ENCODE measurements around the gene GIGYF2.

- TF ChIP-seq, protein P1, sequence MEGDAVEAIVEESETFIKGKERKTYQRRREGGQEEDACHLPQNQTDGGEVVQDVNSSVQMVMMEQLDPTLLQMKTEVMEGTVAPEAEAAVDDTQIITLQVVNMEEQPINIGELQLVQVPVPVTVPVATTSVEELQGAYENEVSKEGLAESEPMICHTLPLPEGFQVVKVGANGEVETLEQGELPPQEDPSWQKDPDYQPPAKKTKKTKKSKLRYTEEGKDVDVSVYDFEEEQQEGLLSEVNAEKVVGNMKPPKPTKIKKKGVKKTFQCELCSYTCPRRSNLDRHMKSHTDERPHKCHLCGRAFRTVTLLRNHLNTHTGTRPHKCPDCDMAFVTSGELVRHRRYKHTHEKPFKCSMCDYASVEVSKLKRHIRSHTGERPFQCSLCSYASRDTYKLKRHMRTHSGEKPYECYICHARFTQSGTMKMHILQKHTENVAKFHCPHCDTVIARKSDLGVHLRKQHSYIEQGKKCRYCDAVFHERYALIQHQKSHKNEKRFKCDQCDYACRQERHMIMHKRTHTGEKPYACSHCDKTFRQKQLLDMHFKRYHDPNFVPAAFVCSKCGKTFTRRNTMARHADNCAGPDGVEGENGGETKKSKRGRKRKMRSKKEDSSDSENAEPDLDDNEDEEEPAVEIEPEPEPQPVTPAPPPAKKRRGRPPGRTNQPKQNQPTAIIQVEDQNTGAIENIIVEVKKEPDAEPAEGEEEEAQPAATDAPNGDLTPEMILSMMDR (optimal IDR thresholded peaks at IDR 0.05 in 1 of 3, IDR thresholded peaks at IDR 0.05 in 1 of 3, conservative IDR thresholded peaks at IDR 0.05 in 1 of 3; ENCODE audit: extremely low read depth in 1 of 3, insufficient read depth in 2 of 3, low read length in 3 of 3): no peak
- no peak for TF ChIP-seq EZH2 (IDR thresholded peaks at IDR 0.05; ENCODE audit: low read length)
These were observed 7.8 kb upstream of the GIGYF2 start for GRCh38 chr2:232689152-232689910.
